Rectal smooth muscle tissue (tissue), 1 donor: ENCODE data around the gene ELOVL7.
"Not testable (repeated sequence)": the region's sequence is repeated elsewhere in the genome, so short reads cannot be mapped to it uniquely, and the experiment has no call there.

Experiments used
- H3K27ac ChIP-seq: one replicate; pipeline ENCODE4 v1.7.0; 2013; ENCODE audit warnings: low read depth, low read length, inconsistent platforms
- H3K27me3 ChIP-seq: one replicate; pipeline ENCODE4 v1.7.0; 2013; ENCODE audit warnings: low read length; ENCODE audit not compliant: control insufficient read depth, insufficient read depth
- H3K36me3 ChIP-seq: one replicate; pipeline ENCODE4 v1.7.0; 2013; ENCODE audit warnings: low read length; ENCODE audit not compliant: control insufficient read depth, insufficient read depth
- H3K4me1 ChIP-seq: one replicate; pipeline ENCODE4 v1.7.0; 2013; ENCODE audit warnings: low read length; ENCODE audit not compliant: control insufficient read depth, insufficient read depth
- H3K4me3 ChIP-seq: one replicate; pipeline ENCODE4 v1.7.0; 2013; ENCODE audit warnings: low read length
- H3K9ac ChIP-seq: one replicate; pipeline ENCODE4 v1.7.0; 2013; ENCODE audit warnings: low read length

Gene ELOVL7

GRCh38 chr5:60843936-60844905 lies at the start of gene ELOVL7:
Gene ELOVL7 (minus strand): TSS chr5:60844269. CDS start chr5:60787397, 56,872 bp downstream.
- no peak within 1 kb of the TSS for H3K9ac ChIP-seq
- peak within 1 kb of the TSS; percentile 82 for H3K4me3 ChIP-seq
- H3K36me3 ChIP-seq = no peaks in the 10 kb centered on the region
- H3K27ac ChIP-seq = no peak within 1 kb of the TSS
- peaks cover 3% of the 10 kb centered on the region for H3K4me1 ChIP-seq
- peaks cover 8% of the 10 kb centered on the region for H3K27me3 ChIP-seq

DNA sequence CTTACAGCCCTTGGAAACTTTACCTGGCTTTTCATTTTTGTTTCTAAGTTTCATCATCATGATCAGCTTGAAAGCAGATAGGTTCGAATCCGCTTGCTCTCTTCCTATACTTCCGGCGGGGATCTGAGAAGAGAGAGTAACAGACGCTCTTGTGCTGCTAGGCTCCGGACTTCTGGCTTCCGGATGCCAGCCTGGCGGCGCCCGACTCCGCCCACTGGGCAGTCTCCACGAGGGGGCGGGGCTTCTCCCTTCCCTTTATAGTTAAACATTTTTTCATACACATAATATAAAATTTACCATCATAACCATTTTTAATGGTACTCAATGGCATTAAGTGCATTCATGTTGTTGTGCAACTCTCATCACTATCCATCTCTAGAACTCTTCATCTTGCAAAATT lies 49.5 kb upstream of the ELOVL7 start:
- no peaks in the 10 kb centered on the region for H3K36me3 ChIP-seq
- no peak overlapping the region for H3K27ac ChIP-seq
- no peak overlapping the region for H3K4me3 ChIP-seq
- H3K9ac ChIP-seq = no peak overlapping the region
- no peaks in the 10 kb centered on the region for H3K4me1 ChIP-seq
- H3K27me3 ChIP-seq = no peaks in the 10 kb centered on the region

DNA sequence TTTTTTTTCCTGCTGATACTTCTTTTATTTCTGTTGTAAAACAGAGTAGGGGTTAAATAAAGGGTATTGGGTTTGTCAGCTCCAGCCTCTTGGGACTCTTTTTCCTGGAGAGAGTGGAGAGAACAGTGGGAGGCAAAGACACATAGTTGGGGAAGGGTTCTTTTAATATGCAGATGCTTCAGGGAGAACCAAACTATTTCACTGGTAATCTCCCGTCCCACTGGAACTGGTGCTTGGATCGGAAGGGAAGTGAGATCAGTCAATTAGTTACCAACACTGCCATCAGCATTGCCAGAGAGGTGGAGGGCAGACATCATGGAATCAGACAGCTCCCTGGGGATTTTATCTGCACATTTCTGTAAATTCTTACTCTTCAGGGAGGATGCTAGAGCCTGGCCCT lies 47.6 kb upstream of the ELOVL7 start:
- Histone ChIP-seq H3K9ac (no peak overlapping the region), H3K4me1 (no peaks in the 10 kb centered on the region), H3K36me3 (no peaks in the 10 kb centered on the region), H3K4me3 (no peak overlapping the region), H3K27ac (no peak overlapping the region), H3K27me3 (no peaks in the 10 kb centered on the region)

GRCh38 chr5:60888359-60889061 lies 44.4 kb upstream of the ELOVL7 start:
- Histone ChIP-seq H3K4me1 (no peaks in the 10 kb centered on the region), H3K36me3 (no peaks in the 10 kb centered on the region), H3K9ac (no peak overlapping the region), H3K27ac (no peak overlapping the region), H3K4me3 (no peak overlapping the region), H3K27me3 (no peaks in the 10 kb centered on the region)

DNA sequence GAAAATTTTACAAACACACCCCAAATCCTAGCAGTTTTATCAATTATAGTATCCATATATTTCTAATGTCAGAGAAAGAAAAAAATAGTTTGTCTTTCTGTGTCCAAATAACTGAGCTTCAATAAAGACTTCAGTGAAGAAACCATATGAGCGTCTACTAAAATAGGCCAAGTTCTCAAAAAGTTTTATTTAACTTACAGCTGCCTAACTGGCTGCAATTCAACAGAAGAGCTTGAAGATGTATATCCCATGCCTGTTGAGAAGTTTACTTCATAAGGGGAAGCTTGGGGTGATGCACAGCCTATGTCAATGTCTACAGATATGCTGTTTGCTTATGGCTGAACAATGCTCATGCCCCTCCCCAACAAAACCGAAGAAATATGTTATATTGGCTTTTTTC lies 43.7 kb upstream of the ELOVL7 start:
- no peak overlapping the region for H3K9ac ChIP-seq
- H3K27me3 ChIP-seq = no peaks in the 10 kb centered on the region
- H3K4me3 ChIP-seq = no peak overlapping the region
- H3K36me3 ChIP-seq = no peaks in the 10 kb centered on the region
- no peak overlapping the region for H3K27ac ChIP-seq
- H3K4me1 ChIP-seq = no peaks in the 10 kb centered on the region

DNA sequence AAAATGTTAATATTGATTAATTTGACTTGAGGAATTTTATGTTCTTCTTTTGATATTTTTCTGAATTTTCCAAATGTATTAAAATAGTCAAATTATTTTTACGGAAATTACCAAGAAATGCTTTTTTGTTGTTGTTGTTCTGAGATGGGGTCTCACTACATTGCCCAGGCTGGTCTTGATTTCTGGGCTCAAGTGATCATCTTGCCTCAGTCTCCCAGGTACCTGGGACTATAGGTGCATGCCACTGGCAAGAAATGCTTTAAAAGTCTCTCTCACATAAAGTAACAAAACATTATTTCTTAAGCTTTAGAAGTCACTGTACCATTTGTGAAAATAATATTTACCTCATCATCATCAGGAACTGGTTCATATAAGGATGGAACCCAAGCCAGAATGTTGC lies 43.0 kb upstream of the ELOVL7 start:
- Histone ChIP-seq H3K27ac (no peak overlapping the region), H3K4me1 (no peaks in the 10 kb centered on the region), H3K27me3 (no peaks in the 10 kb centered on the region), H3K9ac (no peak overlapping the region), H3K36me3 (no peaks in the 10 kb centered on the region), H3K4me3 (no peak overlapping the region)

- Histone ChIP-seq H3K27ac (no peak overlapping the region), H3K27me3 (no peaks in the 10 kb centered on the region), H3K36me3 (no peaks in the 10 kb centered on the region), H3K9ac (no peak overlapping the region), H3K4me3 (no peak overlapping the region), H3K4me1 (no peaks in the 10 kb centered on the region)
Measured at GRCh38 chr5:60886158-60886557, 42.1 kb upstream of the ELOVL7 start.

- no peaks in the 10 kb centered on the region for H3K36me3 ChIP-seq
- H3K9ac ChIP-seq = no peak overlapping the region
- H3K4me3 ChIP-seq = no peak overlapping the region
- H3K27me3 ChIP-seq = no peaks in the 10 kb centered on the region
- no peak overlapping the region for H3K27ac ChIP-seq
- no peaks in the 10 kb centered on the region for H3K4me1 ChIP-seq
Measured at GRCh38 chr5:60883229-60883628, 39.2 kb upstream of the ELOVL7 start.

DNA sequence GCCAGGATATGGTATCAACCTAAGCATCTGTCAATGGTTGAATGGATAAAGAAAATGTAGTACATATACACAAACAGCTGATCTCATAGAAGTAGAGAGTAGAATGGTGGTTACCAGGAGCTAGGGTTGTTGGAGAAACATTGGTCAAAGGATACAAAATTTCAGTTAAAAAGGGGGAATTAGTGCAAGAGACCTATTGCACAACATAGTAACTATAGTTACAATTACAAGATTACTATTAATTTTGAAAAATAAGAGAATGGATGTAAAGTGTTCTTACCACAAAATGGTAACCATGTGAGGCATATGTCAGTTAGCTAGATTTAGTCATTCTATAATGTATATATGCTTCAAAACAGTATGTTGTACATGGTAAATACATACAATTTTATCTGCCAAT lies 28.8 kb upstream of the ELOVL7 start:
- Histone ChIP-seq H3K4me1 (no peaks in the 10 kb centered on the region), H3K4me3 (no peak overlapping the region), H3K36me3 (no peaks in the 10 kb centered on the region), H3K27me3 (no peaks in the 10 kb centered on the region), H3K9ac (no peak overlapping the region), H3K27ac (no peak overlapping the region)

DNA sequence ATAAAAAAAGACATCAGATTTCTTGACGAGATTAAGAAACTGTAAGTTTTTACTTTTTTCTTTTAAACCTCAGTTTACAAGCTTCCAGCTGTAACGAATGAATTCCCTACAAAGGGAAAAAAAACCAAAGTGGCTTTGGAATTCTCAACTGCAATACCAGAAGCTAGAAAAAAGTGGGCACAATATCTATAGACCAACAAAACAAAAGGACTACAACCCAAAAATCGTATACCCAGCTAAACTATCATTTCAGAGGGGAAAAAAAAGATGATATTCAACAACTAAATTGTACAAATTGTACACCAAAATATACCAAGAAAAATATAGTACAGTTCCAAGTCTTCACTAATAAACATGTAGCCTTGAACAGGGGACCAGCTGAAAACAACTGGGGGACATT lies 26.8 kb upstream of the ELOVL7 start:
- no peaks in the 10 kb centered on the region for H3K4me1 ChIP-seq
- H3K36me3 ChIP-seq = no peaks in the 10 kb centered on the region
- no peak overlapping the region for H3K9ac ChIP-seq
- no peak overlapping the region for H3K27ac ChIP-seq
- H3K27me3 ChIP-seq = no peaks in the 10 kb centered on the region
- H3K4me3 ChIP-seq = no peak overlapping the region

GRCh38 chr5:60860572-60860971 lies 16.5 kb upstream of the ELOVL7 start:
- H3K4me1 ChIP-seq, H3K4me3 ChIP-seq, H3K36me3 ChIP-seq, H3K27ac ChIP-seq, H3K27me3 ChIP-seq, H3K9ac ChIP-seq: not testable (repeated sequence)

GRCh38 chr5:60856066-60856465 lies 12.0 kb upstream of the ELOVL7 start:
- H3K4me3 ChIP-seq = no peak overlapping the region
- H3K9ac ChIP-seq = no peak overlapping the region
- H3K4me1 ChIP-seq = no peaks in the 10 kb centered on the region
- H3K27me3 ChIP-seq = no peaks in the 10 kb centered on the region
- H3K27ac ChIP-seq = no peak overlapping the region
- no peaks in the 10 kb centered on the region for H3K36me3 ChIP-seq
